ENCODE measurements around the gene MFGE8. TPM values are rescaled to one million over a fixed set of nuclear protein-coding genes. Genes with fewer than 3 reads are reported as not detected.

MFGE8 gene
- total RNA-seq, 1 donor from 2014 or later: 113 TPM

- Mint-ChIP-seq H3K36me3 (ENCODE audit: low read depth) (peaks cover 4% of the 10 kb centered on the region), H3K4me1 (peaks cover 29% of the 10 kb centered on the region)
- DNase-seq (ENCODE audit: low read depth, low spot score): peak; percentile 21
These were observed 16.7 kb downstream of the MFGE8 start for GRCh38 chr15:88896333-88897033.

GRCh38 chr15:88894819-88895767, 18.1 kb downstream of the MFGE8 start, which contains the start of gene HAPLN3:
TSS of gene HAPLN3 (minus strand) at chr15:88895544. CDS start at chr15:88887298, 8,246 bp downstream.
- peak; percentile 24 for DNase-seq (ENCODE audit: low read depth, low spot score)
- no peak for TF ChIP-seq CTCF (conservative IDR thresholded peaks at IDR 0.05)
- Mint-ChIP-seq H3K4me1 (peaks cover 29% of the 10 kb centered on the region), H3K27me3 (ENCODE audit: low read depth) (peaks cover 29% of the 10 kb centered on the region), H3K36me3 (ENCODE audit: low read depth) (no peaks in the 10 kb centered on the region), H3K4me3 (peak within 1 kb of the TSS; percentile 62), H3K9me3 (no peaks in the 10 kb centered on the region), H3K27ac (ENCODE audit: unreplicated experiment) (no peak within 1 kb of the TSS)

More at GRCh38 chr15:88896333-88897033, 16.7 kb downstream of the MFGE8 start:
- H3K27me3 Mint-ChIP-seq (ENCODE audit: low read depth): peaks cover 27% of the 10 kb centered on the region
- TF ChIP-seq CTCF (conservative IDR thresholded peaks at IDR 0.05): no peak
- no peaks in the 10 kb centered on the region for H3K9me3 Mint-ChIP-seq
- no peak overlapping the region for H3K27ac Mint-ChIP-seq (ENCODE audit: unreplicated experiment)
- H3K4me3 Mint-ChIP-seq: peak overlapping the region; percentile 6

- peak; percentile 79 for TF ChIP-seq CTCF (conservative IDR thresholded peaks at IDR 0.05)
- Mint-ChIP-seq H3K36me3 (ENCODE audit: low read depth) (no peaks in the 10 kb centered on the region), H3K4me3 (peak overlapping the region; percentile 62), H3K27me3 (ENCODE audit: low read depth) (peaks cover 29% of the 10 kb centered on the region), H3K4me1 (peaks cover 29% of the 10 kb centered on the region), H3K27ac (ENCODE audit: unreplicated experiment) (no peak overlapping the region), H3K9me3 (no peaks in the 10 kb centered on the region)
- DNase-seq (ENCODE audit: low read depth, low spot score): peak; percentile 57
These were observed 18.8 kb downstream of the MFGE8 start for GRCh38 chr15:88894348-88894818.

- no peak for DNase-seq (ENCODE audit: low read depth, low spot score)
- peaks cover 15% of the 10 kb centered on the region for H3K4me1 Mint-ChIP-seq
- no peaks in the 10 kb centered on the region for H3K9me3 Mint-ChIP-seq
- no peak overlapping the region for H3K4me3 Mint-ChIP-seq
- H3K27me3 Mint-ChIP-seq (ENCODE audit: low read depth): peaks cover 29% of the 10 kb centered on the region
- H3K27ac Mint-ChIP-seq (ENCODE audit: unreplicated experiment): no peak overlapping the region
- no peaks in the 10 kb centered on the region for H3K36me3 Mint-ChIP-seq (ENCODE audit: low read depth)
- no peak for TF ChIP-seq CTCF (conservative IDR thresholded peaks at IDR 0.05)
These were observed 21.5 kb downstream of the MFGE8 start for GRCh38 chr15:88891540-88892254.

GRCh38 chr15:88890495-88890894, 22.7 kb downstream of the MFGE8 start:
- Mint-ChIP-seq H3K27ac (ENCODE audit: unreplicated experiment) (no peak overlapping the region), H3K36me3 (ENCODE audit: low read depth) (no peaks in the 10 kb centered on the region), H3K9me3 (no peaks in the 10 kb centered on the region), H3K4me3 (no peak overlapping the region), H3K4me1 (peaks cover 8% of the 10 kb centered on the region), H3K27me3 (ENCODE audit: low read depth) (peaks cover 25% of the 10 kb centered on the region)
- no peak for DNase-seq (ENCODE audit: low read depth, low spot score)
- no peak for TF ChIP-seq CTCF (conservative IDR thresholded peaks at IDR 0.05)

Data from neural crest cell (in vitro differentiated cells).